MM.1S (cell line): ENCODE measurements around the gene KCTD15.

Experiments used
- DNase-seq: peaks from one replicate; pipeline ENCODE4 v3.0.0-alpha.2; 2015
- H2AFZ ChIP-seq: fragments of 300-600 bp; sonication (generic); 2 replicates; pipeline ENCODE4 v1.6.0; 2016; ENCODE audit warnings: antibody characterized with exemption, low read length
- H3F3A ChIP-seq: fragments of 300-600 bp; sonication (generic); 2 replicates; pipeline ENCODE4 v1.6.1; 2016; ENCODE audit warnings: mild to moderate bottlenecking, antibody characterized with exemption, low read length, moderate library complexity, mixed read lengths; ENCODE audit not compliant: insufficient read depth
- H3K27ac ChIP-seq: fragments of 300-600 bp; sonication (generic); 2 replicates; pipeline ENCODE4 v1.5.1; 2016; ENCODE audit warnings: mild to moderate bottlenecking, low read length
- H3K27me3 ChIP-seq: fragments of 300-600 bp; sonication (generic); replicated peaks from 2 replicates; pipeline ENCODE4 v1.6.0; 2016; ENCODE audit warnings: low read length; ENCODE audit not compliant: insufficient read depth
- H3K36me3 ChIP-seq: fragments of 300-600 bp; sonication (generic); replicated peaks from 2 replicates; pipeline ENCODE4 v1.6.1; 2016; ENCODE audit warnings: mild to moderate bottlenecking, low read length, mixed read lengths; ENCODE audit not compliant: insufficient read depth
- H3K4me1 ChIP-seq: fragments of 300-600 bp; sonication (generic); 2 replicates; pipeline ENCODE4 v1.6.1; 2016; ENCODE audit warnings: low read length, mixed read lengths
- H3K4me2 ChIP-seq: fragments of 300-600 bp; sonication (generic); 2 replicates; pipeline ENCODE4 v1.6.0; 2016; ENCODE audit warnings: low read depth, low read length
- H3K4me3 ChIP-seq: fragments of 300-600 bp; sonication (generic); 2 replicates; pipeline ENCODE4 v1.5.1; 2016; ENCODE audit warnings: low read length, mixed read lengths
- H3K79me2 ChIP-seq: fragments of 300-600 bp; sonication (generic); 2 replicates; pipeline ENCODE4 v1.6.1; 2016; ENCODE audit warnings: mixed run types, low read length, mixed read lengths
- H3K9ac ChIP-seq: fragments of 300-600 bp; sonication (generic); 2 replicates; pipeline ENCODE4 v1.6.1; 2016; ENCODE audit warnings: low read length, mixed read lengths
- H3K9me2 ChIP-seq: fragments of 300-600 bp; sonication (generic); replicated peaks from 2 replicates; pipeline ENCODE4 v1.6.1; 2016; ENCODE audit warnings: mild to moderate bottlenecking, low read length, mixed read lengths; ENCODE audit not compliant: insufficient read depth
- H3K9me3 ChIP-seq: fragments of 300-600 bp; sonication (generic); replicated peaks from 2 replicates; pipeline ENCODE4 v1.6.1; 2016; ENCODE audit warnings: mild to moderate bottlenecking, low read length, mixed read lengths; ENCODE audit not compliant: insufficient read depth
- H4K20me1 ChIP-seq: fragments of 300-600 bp; sonication (generic); 2 replicates; pipeline ENCODE4 v1.6.1; 2016; ENCODE audit warnings: mild to moderate bottlenecking, low read length, moderate library complexity, mixed read lengths; ENCODE audit not compliant: insufficient read depth
- CTCF ChIP-seq: fragments of 300-600 bp; sonication (generic); IDR thresholded peaks from 2 replicates; pipeline ENCODE4 v1.5.1; 2016; ENCODE audit warnings: antibody characterized with exemption, low read length, mixed read lengths
- EZH2 ChIP-seq: fragments of 300-600 bp; sonication (generic); optimal IDR thresholded peaks from 2 replicates; pipeline ENCODE3; 2017; ENCODE audit warnings: low read depth, mild to moderate bottlenecking, antibody characterized with exemption, low read length, mixed read lengths
- EZH2phosphoT487 ChIP-seq: fragments of 300-600 bp; sonication (generic); IDR thresholded peaks from 2 replicates; pipeline ENCODE4 v1.6.1; 2018; ENCODE audit warnings: antibody characterized with exemption, low read length

Gene KCTD15

GRCh38 chr19:33825556-33825955 lies 28.9 kb downstream of the KCTD15 start:
- H3K27ac ChIP-seq = no peak overlapping the region
- no peaks in the 10 kb centered on the region for H3K9me3 ChIP-seq
- H3K79me2 ChIP-seq = no peaks in the 10 kb centered on the region
- H3F3A ChIP-seq = no peaks in the 10 kb centered on the region
- no peaks in the 10 kb centered on the region for H4K20me1 ChIP-seq
- H3K4me2 ChIP-seq = no peak overlapping the region
- no peaks in the 10 kb centered on the region for H3K36me3 ChIP-seq
- no peak overlapping the region for H2AFZ ChIP-seq
- H3K9ac ChIP-seq = no peak overlapping the region
- TF ChIP-seq CTCF = no peak
- no peak for TF ChIP-seq EZH2phosphoT487
- no peak for TF ChIP-seq EZH2
- DNase-seq = no peak
- H3K27me3 ChIP-seq = peaks cover 32% of the 10 kb centered on the region
- no peaks in the 10 kb centered on the region for H3K9me2 ChIP-seq
- H3K4me3 ChIP-seq = no peak overlapping the region
- H3K4me1 ChIP-seq = no peaks in the 10 kb centered on the region

GRCh38 chr19:33826521-33826920 lies 29.9 kb downstream of the KCTD15 start:
- no peak overlapping the region for H3K9ac ChIP-seq
- TF ChIP-seq EZH2phosphoT487 = no peak
- no peak for TF ChIP-seq CTCF
- no peak for TF ChIP-seq EZH2
- H4K20me1 ChIP-seq = no peaks in the 10 kb centered on the region
- H3K4me1 ChIP-seq = no peaks in the 10 kb centered on the region
- H3K9me2 ChIP-seq = no peaks in the 10 kb centered on the region
- peaks cover 26% of the 10 kb centered on the region for H3K27me3 ChIP-seq
- no peak overlapping the region for H3K4me3 ChIP-seq
- H3K36me3 ChIP-seq = no peaks in the 10 kb centered on the region
- H3K4me2 ChIP-seq = no peak overlapping the region
- H3K27ac ChIP-seq = no peak overlapping the region
- DNase-seq = no peak
- H3K9me3 ChIP-seq = no peaks in the 10 kb centered on the region
- no peaks in the 10 kb centered on the region for H3K79me2 ChIP-seq
- H2AFZ ChIP-seq = no peak overlapping the region
- H3F3A ChIP-seq = no peaks in the 10 kb centered on the region

GRCh38 chr19:33828266-33829075 lies 31.8 kb downstream of the KCTD15 start:
- Histone ChIP-seq H3K4me3 (no peak overlapping the region), H3K27ac (no peak overlapping the region), H3K9me3 (no peaks in the 10 kb centered on the region), H2AFZ (no peak overlapping the region), H3K9me2 (no peaks in the 10 kb centered on the region), H3K36me3 (no peaks in the 10 kb centered on the region), H3K9ac (no peak overlapping the region), H3K4me1 (no peaks in the 10 kb centered on the region), H3K4me2 (no peak overlapping the region), H3K79me2 (no peaks in the 10 kb centered on the region), H3K27me3 (peaks cover 34% of the 10 kb centered on the region), H3F3A (no peaks in the 10 kb centered on the region), H4K20me1 (no peaks in the 10 kb centered on the region)
- TF ChIP-seq EZH2 (no peak), EZH2phosphoT487 (no peak), CTCF (no peak)
- no peak for DNase-seq
